GM21423 (cell line): ENCODE measurements around the gene SOWAHC.

Source experiments
- ATAC-seq: cut with Tn5 transposase; IDR thresholded peaks from one replicate; pipeline ENCODE4 v1.9.1; 2021; ENCODE audit warnings: mild to moderate bottlenecking, moderate library complexity; ENCODE audit not compliant: unreplicated experiment

The SOWAHC gene

DNA sequence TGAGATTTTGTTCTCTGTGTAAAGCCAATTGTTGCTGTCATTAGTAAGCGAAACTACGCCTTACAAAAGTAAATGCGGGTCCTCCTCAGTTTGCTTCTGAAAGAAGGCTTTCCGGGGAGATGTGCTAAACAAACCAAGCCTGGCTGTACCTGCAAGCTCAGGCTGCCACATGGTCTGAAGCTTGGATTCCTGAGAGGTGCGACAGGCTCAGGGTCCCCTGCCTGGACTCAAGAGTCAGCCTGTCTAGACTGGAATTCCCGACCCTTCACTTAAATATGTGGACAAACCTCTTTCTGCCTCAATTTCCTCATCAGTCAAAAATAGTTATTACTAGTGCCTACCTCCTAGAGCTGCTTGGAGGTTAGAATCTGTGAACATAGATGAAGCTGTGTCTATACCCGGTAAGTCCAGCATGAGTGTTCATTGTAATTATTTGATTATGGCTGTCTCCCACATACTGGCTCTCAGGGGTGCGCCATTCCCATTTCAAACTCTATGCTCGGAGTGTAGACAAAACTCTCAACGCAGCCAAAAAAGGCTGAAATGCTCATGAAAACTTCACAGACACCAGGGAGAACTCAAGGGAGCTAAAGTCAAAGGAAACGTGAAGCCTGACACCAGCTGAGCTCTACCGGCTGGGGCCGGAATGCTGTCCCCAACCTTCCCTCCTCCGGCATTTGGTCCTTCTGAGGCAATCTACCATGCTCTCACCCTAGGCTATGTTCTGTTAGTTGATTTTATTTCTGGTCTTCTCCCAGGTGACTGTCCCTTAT is 31.4 kb downstream of the SOWAHC start:
- no peak for ATAC-seq

GRCh38 chr2:109646961-109647360 is 32.8 kb downstream of the SOWAHC start:
- ATAC-seq: no peak

DNA sequence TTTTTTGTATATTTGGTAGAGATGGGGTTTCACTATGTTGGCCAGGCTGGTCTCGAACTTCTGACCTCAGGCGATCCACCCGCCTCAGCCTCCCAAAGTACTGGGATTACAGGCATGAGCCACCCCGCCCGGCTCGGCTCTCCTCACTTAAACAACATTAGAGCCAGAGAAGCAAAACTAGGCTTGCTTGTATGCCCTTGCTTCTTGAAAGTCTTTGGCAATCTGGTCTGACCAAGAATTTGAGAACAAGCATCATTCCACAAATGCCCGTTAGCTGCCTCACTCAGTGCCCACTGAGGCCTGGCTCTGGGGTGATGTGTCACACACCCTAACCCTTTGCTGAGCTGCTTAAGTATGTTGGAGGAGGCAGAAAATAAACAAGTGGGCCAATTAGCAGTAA is 33.5 kb downstream of the SOWAHC start:
- ATAC-seq: no peak

- no peak for ATAC-seq
Observed at GRCh38 chr2:109648041-109648527, 33.9 kb downstream of the SOWAHC start.

GRCh38 chr2:109649736-109650695 is 35.9 kb downstream of the SOWAHC start:
- no peak for ATAC-seq

DNA sequence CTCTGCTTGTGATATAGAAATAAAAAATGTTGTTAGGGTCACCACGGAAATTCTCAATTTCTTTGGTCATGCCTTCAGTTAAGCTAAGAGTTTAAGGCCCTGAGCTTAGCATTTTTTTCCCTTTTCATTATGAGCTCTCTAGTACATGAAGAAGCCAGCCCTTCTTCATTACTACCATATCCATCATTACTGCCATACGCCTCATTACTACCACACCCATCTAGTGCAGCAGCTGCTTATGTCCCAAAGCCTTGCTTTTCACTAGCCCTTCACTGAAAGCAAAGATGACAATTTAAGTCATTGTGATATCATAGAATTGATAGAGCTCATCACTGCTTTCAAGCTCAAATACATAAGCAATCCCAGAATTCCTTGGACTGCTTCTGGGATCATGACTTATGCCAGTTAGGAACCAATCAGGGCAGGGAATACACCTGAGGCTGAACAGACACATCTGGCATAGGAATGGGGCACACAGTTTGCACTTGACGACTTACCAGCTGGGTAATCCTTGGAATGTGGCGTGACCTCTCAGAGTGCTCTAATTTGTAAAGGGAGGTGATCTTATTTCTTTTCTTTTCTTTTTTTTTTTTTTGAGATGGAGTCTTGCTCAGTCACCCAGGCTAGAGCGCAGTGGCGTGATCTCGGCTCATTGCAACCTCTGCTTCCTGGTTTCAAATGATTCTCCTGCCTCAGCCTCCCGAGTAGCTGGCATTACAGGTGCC is 40.3 kb downstream of the SOWAHC start:
- no peak for ATAC-seq

DNA sequence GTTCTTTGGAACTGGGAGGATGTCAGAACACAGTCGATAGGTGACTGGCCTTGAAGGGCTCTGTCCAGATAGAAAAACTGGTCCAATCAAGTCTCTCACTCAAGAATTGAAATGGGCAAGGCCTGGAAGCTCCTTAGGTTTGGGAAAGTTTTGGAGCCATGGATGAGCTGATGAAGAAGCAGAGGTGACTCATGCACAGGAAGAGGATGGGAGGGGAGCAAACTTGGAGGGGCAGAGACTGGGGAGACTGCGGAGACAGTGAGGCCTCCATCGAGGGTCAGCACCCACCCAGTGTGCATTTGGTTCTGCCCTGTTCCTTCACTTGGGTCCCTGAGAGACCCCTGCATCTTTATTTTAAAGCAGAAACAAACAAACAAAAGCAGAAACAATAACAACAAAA is 41.1 kb downstream of the SOWAHC start:
- no peak for ATAC-seq

GRCh38 chr2:109659396-109660045 is 45.4 kb downstream of the SOWAHC start:
- ATAC-seq: no peak

DNA sequence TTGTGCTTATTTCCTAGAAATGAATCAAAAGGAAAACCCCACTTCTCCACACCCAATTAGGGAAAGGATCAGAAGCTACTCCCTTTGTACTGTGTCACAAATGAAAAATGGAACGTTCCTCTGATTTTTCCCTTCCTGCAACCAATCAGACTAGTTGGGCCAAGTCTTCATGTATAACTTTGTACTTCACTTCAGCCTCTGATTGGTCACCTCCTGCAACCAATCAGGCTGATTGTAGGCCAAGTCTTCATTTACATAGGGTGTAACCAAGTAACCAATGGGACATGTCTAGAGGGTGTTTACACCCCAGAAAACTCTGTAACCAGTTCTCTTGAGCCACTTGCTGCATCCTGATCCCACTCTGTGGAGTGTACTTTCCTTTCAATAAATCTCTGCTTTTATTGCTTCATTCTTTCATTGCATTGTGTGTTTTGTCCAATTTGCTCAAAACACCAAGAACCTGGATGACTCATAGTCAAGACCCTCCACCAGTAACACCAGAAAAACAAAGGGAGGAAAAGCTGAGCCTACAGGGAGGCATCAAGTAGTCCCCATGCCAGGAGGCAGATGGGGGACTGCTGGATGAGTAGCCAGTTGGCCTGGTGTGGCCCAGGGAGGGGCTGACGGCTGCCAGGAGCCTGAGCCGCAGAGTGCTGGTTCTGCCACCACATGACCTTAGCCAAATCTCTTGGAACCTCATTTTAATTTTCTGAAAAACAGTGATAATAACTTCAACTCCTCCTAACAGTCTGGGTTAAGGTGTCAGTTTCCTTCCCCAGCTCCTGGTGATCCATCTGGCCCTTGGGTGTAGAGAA is 46.1 kb downstream of the SOWAHC start:
- ATAC-seq: no peak

- no peak for ATAC-seq
Observed at GRCh38 chr2:109662889-109663288, 48.7 kb downstream of the SOWAHC start.

DNA sequence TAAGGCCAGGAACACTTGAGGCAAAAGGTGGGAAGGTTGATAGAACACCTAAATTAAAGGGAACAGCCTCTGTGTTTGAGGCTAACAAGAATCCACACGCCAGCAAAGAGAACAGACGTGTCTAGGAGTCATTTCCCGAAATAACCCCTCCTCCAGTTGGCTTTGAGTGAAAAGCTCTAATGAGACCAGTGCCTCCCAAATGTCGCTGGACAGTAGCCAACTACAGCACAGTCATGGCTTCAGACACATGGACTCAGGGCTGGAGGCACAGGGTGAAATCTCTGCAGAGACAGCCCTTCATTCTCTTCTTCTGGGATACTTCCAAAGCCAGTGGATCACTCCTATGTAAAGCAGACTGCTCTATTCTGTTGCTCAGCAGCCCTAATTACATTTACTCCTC is 49.6 kb downstream of the SOWAHC start:
- ATAC-seq: no peak

DNA sequence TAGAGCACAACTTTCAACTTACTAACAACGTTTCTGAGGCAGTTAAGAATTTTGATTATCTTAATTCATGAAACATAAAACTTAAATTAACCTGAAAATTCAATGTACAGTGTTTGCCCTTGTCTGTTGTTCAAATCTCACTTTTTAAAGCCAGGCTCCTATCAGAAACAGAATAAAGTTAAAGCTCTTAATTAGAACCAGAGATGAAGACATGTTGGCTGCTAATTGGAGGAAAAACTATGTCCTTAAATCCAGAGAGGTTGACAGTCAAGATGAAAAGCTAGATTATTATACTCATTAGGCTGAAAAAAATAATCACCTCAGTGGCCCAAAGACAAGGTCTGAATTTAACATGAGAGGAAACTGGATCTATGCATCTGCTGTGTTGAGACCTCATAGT is 52.3 kb downstream of the SOWAHC start:
- ATAC-seq: no peak
